HCT116 (cell line): Measurements from ENCODE around the gene ADAM10.

Experiments used
- ATF3 ChIP-seq: IDR thresholded peaks from 2 replicates; pipeline ENCODE4 v1.6.1; 2012
- CTCF ChIP-seq, 3 experiments: fragments of 200-600 bp in 1 of 3; sonication (generic) in 1 of 3; IDR thresholded peaks in 2 of 3; conservative IDR thresholded peaks in 1 of 3; 2 replicates each; pipeline ENCODE4 v1.5.1; 2012 to 2017; ENCODE audit warnings: low read depth in 2 of 3, low read length in 2 of 3, antibody characterized with exemption in 1 of 3, borderline replicate concordance in 1 of 3, control low read depth in 1 of 3, mild to moderate bottlenecking in 1 of 3, mixed read lengths in 1 of 3, mixed run types in 1 of 3, moderate library complexity in 1 of 3; ENCODE audit not compliant: insufficient read depth in 1 of 3
- EGR1 ChIP-seq: IDR thresholded peaks from 2 replicates; pipeline ENCODE4 v1.6.1; 2012; ENCODE audit warnings: low read depth
- POLR2A ChIP-seq: IDR thresholded peaks from 2 replicates; pipeline ENCODE4 v1.7.0; 2011; ENCODE audit warnings: borderline replicate concordance; ENCODE audit not compliant: insufficient read depth, insufficient read length; ENCODE audit errors: extremely low read depth
- SP1 ChIP-seq: IDR thresholded peaks from 2 replicates; pipeline ENCODE4 v1.6.1; 2012; ENCODE audit warnings: low read depth
- YY1 ChIP-seq: IDR thresholded peaks from 2 replicates; pipeline ENCODE4 v1.6.1; 2011; ENCODE audit warnings: low read length, low read depth, moderate library complexity, mild to moderate bottlenecking; ENCODE audit not compliant: insufficient replicate concordance; ENCODE audit errors: extremely low read depth
- ZFX ChIP-seq: fragments of 450-650 bp; IDR thresholded peaks from 2 replicates; pipeline ENCODE4 v1.6.1; 2017

GRCh38 chr15:58643996-58644395 lies 105.5 kb downstream of the ADAM10 start:
- TF ChIP-seq CTCF (IDR thresholded peaks at IDR 0.05 in 2 of 3, conservative IDR thresholded peaks at IDR 0.05 in 1 of 3; ENCODE audit: borderline replicate concordance in 1 of 3, insufficient read depth in 1 of 3, low read depth in 2 of 3, low read length in 2 of 3) (no peak), POLR2A (no peak), EGR1 (no peak), ZFX (no peak), ATF3 (no peak), SP1 (no peak), YY1 (no peak)
